GM21515 (cell line): ENCODE data around the gene IFNAR1.
A peak's percentile ranks its signal among the peaks of the same experiment; 100 is the strongest.
"Not testable (repeated sequence)": the region's sequence is repeated elsewhere in the genome, so short reads cannot be mapped to it uniquely, and the experiment has no call there.

Source experiments
- ATAC-seq: cut with Tn5 transposase; IDR thresholded peaks from one replicate; pipeline ENCODE4 v1.9.1; 2021; ENCODE audit not compliant: unreplicated experiment

IFNAR1 gene

DNA sequence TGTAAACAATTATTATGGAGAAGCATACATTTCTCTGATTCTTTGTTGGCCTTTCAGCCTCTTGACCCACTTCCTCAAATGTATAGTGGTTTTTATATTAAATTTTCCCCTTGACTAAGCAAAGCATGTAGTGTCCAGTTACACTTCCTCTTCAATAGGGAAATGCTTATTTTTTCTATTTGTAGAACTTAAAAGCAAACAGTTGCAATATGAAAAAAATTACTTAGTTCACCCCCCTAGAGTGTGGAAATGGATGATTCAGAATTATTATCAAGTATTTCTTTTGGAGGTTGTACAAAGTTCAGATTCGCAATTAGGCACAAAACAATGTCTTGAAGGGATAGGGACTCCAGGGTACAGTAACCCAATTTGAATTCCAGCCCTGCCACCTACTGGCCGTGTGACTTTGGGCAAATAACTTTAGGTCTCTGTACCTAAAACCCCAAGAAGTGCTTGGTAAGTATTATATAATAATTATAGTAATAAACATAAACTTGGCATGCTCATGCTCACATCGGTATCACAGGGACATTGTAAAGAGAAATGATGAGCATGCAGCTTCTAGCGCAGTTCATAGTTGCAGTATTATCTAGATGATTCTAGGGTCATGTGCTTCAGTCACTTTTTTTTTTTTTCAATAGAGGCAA, 49.8 kb downstream of the IFNAR1 start:
- no peak for ATAC-seq

- ATAC-seq, result no peak
Measured at GRCh38 chr21:33375101-33375644, 50.4 kb downstream of the IFNAR1 start.

DNA sequence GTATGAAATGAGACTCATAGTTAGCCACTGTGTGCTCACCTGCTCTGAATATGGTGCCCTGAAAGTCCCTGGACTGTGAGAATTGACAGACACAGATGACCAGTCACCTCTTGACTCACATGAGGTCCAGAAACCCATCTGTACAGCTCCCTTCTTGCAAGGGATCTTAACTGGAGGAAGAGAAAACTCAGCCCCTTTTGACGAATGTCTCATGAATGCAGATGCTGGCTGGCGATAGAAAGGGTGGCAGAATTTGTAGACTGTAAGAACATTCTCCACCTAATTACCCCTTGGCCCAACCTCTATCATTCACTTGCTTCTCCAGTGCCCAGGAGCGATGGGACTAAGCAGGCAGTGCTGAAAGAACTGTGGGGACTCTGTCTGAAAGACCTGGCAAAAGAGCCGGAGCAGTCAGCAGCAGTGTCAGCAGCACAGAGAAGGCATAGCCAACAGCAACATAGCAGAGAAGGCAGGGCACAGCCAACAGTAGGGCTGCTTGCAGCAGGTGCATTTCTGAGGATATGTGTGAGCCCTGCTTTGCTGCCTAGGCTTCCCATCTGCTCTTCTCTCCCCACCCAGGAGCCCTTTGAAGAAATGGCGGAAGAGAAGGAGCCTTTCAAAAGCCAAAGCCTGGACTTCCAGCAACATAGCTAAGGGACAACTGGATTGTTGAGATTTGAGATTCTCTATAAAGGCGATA, 52.6 kb downstream of the IFNAR1 start:
- no peak for ATAC-seq

- no peak for ATAC-seq
Measured at GRCh38 chr21:33378081-33378480, 53.3 kb downstream of the IFNAR1 start.

- ATAC-seq, result not testable (repeated sequence)
Measured at GRCh38 chr21:33379934-33380333, 55.2 kb downstream of the IFNAR1 start.

- ATAC-seq, result peak; percentile 38
Measured at GRCh38 chr21:33380483-33380998, 55.8 kb downstream of the IFNAR1 start.

DNA sequence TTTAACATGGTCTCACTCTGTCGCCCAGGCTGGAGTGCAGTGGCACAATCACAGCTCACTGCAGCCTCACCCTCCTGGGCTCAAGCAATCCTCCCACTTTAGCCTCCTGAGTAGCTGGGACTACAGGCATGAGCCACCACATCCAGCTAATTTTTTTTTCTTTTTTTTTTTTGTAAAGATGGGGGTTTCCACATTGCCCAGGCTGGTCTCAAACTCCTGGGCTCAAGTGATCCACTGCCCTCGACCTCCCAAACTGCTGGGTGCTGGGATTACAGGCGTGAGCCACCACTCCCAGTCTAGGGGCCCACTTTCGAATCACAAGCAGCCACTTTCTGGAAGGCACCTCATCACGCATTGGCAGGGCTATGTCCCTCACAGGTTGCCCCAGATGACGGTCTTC, 56.6 kb downstream of the IFNAR1 start:
- ATAC-seq, result not testable (repeated sequence)

DNA sequence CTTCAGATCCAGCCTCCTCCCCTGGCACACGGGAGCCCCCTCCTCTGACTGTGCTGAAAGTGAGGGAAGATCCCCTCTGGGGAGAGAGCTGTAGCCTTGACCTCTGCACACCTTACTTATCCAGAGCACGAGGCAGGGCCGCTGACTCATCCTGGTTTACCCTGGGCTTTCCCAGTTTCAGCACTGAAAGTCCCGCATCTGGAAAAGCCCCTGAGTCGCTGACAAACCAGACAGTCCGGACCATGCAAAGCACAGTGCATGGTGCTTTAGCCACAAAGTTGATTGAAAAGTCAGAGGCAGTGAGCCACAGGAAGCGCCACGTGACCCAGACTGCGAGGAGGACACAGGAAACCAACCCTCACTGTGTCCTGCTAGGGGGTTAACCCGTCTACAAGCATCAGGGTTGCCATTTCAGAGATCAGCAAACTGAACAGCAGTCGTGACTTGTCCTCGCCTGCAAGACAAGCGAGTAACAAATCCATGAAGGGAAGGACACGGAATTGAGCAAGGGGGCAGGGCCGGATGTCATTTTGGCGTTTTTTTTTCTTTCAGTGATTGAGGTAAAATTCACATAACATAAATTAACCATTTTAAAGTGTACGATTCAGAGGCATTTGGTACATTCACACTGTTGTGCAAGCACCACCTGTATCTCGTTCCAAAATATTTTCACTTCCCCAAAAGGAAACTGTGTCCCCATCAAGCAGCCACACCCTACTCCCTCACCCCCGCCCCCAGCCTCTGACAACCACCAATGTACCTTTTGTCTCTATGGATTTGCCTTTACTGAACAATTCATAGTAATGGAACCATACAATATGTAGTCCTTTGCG, 58.5 kb downstream of the IFNAR1 start:
- ATAC-seq, result peak; percentile 67

DNA sequence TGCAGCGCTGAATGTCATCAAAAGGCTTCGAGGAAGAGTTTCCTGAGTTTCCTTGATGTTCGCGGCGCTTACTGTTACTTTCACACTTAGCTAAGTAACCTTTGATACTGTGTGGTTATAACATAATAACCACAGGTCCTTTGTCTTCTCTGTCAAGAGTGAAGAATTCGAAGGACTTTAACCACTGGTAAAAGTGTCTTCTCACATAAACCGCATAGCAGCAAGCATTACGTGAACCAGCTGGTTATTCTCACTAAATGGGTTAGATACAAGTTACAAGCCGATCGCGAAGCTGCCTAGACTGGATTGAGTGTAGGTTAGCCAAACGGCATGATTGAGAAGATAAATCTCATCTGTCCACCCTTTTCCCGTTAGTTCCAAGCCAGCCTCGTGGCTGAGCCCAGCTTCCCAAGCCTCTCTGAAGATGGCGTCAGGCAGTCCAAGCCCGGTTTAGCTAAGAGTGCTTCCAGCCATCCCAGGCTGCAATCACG, 60.1 kb downstream of the IFNAR1 start:
- ATAC-seq, result no peak

DNA sequence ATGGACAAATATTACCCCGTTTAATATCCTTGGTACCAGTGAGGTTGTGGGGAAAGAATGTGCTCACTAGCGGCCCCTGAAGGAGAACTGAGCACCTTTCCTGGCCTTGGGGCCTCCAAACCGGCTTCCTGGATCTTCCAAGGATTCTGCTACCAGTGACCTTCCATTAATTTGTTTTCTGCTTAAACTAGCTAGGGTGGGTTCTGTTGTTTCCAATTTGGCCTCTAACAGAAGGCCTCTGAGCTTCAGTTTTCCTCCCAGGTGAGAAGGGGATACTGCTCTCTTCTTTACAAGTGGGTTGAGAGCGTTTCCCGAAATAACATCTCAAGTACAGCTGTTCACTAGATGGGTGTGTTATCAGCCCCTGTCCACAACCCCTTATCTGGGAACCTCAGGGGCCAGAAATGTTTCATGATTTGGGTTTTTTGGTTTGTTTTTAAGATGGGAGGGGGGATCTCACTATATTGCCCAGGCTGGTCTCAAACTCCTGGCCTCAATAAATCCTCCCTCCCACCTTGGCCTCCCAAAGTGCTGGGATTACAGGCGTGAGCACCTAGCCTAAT, 61.5 kb downstream of the IFNAR1 start:
- no peak for ATAC-seq

DNA sequence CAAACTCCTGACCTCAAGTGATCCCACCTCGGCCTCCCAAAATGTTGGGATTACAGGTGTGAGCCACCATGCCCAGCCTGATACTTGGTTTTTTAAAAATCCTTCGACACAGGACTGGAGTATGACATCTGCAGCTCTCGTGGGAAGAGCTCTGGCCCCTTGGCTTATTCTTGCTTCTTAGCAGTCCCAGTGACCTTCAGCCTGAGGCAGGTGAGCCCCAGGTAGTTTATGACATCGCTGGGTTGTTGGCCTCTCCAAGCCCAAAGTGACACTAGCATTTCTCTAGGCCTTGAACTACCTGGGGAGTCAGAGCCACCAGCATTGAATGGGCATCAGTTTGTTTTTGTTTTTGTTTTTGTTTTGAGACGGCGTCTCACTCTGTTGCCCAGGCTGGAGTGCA, 62.5 kb downstream of the IFNAR1 start:
- ATAC-seq, result no peak

DNA sequence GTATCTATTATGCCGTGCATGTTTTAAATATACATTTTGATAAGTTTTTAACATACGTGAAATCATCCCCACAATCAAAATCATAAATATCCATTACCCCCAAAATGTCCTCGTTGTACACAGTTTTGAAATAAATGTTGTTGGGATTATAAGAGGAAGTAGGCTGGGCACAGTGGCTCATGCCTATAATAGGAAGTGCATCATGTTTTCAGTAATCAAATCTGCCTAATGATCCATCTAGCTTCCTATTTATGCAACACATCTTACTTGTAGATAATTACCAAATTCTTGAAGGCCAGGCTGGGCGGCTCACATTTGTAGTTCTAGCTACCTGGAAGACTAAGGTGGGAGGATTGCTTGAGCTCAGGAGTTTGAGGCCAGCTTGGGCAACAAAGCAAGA, 63.4 kb downstream of the IFNAR1 start:
- no peak for ATAC-seq

GRCh38 chr21:33390479-33390878, 65.7 kb downstream of the IFNAR1 start:
- no peak for ATAC-seq

DNA sequence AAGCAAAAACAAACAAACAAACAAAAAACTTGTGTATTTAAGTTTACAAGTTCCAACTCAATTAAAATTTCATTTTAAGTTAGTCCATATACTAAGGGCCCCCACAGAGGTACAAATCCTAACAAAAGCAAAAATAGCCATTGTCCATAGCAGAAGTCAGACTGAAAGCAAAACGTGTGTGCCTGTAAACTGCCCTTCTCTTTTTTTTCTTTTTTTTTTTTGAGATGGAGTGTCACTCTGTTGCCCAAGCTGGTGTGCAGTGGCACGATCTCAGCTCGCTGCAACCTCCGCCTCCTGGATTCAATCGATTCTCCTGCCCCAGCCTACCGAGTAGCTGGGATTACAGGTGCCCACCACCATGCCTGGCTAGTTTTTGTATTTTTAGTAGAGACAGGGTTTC, 66.9 kb downstream of the IFNAR1 start:
- no peak for ATAC-seq

DNA sequence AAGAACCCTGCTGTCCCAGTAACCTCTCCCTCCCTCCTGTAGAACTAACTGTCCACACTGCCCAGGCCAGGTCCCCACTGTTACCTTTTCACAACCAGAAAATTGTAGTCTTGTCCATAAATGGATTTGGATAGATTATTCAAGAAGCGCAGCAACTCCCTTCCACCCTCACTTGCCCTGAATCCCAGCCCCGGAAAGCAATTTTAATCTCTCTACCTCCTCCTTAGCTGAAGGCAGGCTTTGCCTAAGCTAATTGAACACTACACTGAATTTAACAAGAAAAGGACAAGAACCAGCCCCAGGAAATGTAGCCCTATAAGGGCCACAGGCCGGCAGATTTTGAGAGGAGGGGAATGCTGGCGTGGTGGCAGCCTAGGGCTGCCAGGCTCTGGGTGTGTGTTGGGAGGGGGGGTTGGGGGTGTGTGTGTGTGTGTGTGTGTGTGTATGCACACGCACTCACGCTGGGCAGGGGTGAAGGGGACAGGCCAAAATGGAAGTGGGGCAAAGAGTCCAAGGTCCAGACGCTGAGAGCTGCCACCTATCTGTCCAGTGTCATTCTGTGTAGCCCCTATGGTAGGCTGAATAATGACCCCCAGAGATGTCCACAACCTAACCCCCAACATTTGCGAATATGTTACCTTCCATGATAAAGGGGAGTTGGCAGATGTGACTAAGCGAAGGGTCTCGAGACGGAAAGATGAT, 67.7 kb downstream of the IFNAR1 start:
- ATAC-seq, result no peak

DNA sequence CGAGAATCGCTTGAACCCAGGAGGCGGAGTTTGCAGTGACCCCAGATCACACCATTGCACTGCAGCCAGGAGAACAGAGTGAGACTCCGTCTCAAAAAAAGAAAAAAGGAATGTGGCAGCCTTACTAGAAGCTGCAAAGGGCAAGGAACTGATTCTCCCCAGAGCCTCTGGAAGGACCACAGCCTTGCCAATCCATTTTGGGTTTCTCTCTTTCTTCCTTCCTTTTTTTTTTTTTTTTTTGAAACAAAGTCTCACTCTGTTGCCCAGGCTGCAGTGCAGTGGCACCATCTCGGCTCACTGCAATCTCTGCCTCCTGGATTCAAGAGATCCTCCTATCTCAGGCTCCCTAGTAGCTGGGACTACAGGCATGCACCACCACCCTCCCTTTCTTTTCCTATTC, 68.6 kb downstream of the IFNAR1 start:
- ATAC-seq, result no peak

GRCh38 chr21:33394260-33394659, 69.5 kb downstream of the IFNAR1 start:
- no peak for ATAC-seq

DNA sequence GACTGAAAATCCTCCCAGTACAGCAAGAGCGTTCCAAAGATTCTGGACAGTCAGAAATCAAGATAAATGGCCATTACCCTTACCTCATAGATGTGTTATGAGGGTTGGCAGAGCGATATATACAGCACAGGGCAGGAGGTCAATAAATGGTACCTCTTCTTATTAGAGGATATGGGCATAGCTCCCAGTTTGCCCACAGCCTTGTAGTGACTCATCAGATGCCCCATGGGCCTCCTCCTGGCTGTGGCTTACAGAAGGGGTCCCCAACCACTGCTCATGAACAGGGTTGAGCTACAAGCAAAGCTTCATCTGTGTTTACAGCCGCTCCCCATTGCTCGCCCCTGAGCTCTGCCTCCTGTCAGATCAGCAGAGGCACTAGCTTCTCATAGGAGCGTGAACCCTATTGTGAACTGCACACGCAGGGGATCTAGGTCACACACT, 71.1 kb downstream of the IFNAR1 start:
- no peak for ATAC-seq

GRCh38 chr21:33396436-33396835, 71.7 kb downstream of the IFNAR1 start:
- ATAC-seq, result no peak

DNA sequence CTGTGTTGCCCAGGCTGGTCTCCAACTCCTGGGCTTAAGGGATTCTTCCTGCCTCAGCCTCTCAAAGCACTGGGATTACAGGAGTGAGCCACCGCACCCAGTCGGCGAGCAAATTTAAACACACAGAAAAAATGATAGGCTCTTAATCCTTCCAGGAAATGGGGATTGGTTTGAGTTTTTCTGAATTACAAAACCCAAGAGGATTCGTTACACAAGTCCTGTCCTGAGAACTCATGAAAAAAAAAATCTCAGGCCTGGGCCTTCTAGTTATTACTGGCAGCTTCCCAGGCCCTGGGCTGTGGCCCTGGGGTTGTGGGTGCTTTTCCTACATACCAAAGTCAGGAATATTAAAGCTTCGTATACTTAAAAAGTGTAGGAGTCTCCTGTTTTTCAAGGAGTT, 72.2 kb downstream of the IFNAR1 start:
- ATAC-seq, result no peak
